GM12878 (cell line): ENCODE measurements around the gene PDZRN3. TPM values are rescaled to one million over a fixed set of nuclear protein-coding genes. Genes with fewer than 3 reads are reported as not detected.

Experiments used
- ATAC-seq: fragments of 200-7000 bp; cut with Tn5 transposase; 3 replicates; pipeline ENCODE4 v1.9.1; 2020; ENCODE audit warnings: mild to moderate bottlenecking, moderate library complexity
- BruUV-seq: library from RNA; stranded (reverse); fragments of 400-500 nt; replicated peaks from 2 replicates; lab custom pipeline; 2021; lab: Mats Ljungman, UMichigan
- CTCF ChIA-PET: fragments of 300-600 bp; sonication (Branson Sonifier 250); formaldehyde crosslinking; extraction: SDS; loops from one replicate; lab custom pipeline; 2021; ENCODE audit warnings: inconsistent platforms; lab: Yijun Ruan, JAX
- POLR2A ChIA-PET: fragments of 350-600 bp; formaldehyde crosslinking; extraction: SDS; loops from one replicate; lab custom pipeline; 2021; ENCODE audit warnings: inconsistent platforms; lab: Charles Lee
- RAD21 ChIA-PET: fragments of 300-600 bp; sonication (Branson Sonifier 250); formaldehyde crosslinking; loops from one replicate; lab custom pipeline; 2023; ENCODE audit warnings: antibody characterized with exemption; ENCODE audit not compliant: unreplicated experiment; lab: Charles Lee
- SMC1A ChIA-PET: fragments of 300-600 bp; sonication (Branson Sonifier 250); formaldehyde crosslinking; loops from one replicate; lab custom pipeline; 2023; ENCODE audit not compliant: unreplicated experiment, uncharacterized antibody; lab: Charles Lee
- DNase-seq: peaks from one replicate; pipeline ENCODE4 v3.0.0-alpha.2; 2011; ENCODE audit warnings: low read depth, low spot score
- FAIRE-seq: peaks from 3 replicates; lab custom pipeline; 2011; peaks lifted over from hg19 to GRCh38; lab: Jason Lieb, UNC
- H2AFZ ChIP-seq: 2 replicates; pipeline ENCODE4 v1.6.0; 2011; ENCODE audit warnings: low read depth, low read length, control low read depth; ENCODE audit not compliant: control insufficient read depth
- H3K27ac ChIP-seq: 2 replicates; pipeline ENCODE4 v1.5.1; 2011; ENCODE audit warnings: control low read depth; ENCODE audit not compliant: control insufficient read depth, insufficient read depth
- H3K27me3 ChIP-seq, 2 experiments: replicated peaks in 1 of 2; 2 replicates each; pipeline versions ENCODE4 v1.6.0 to v1.6.1; 2011; ENCODE audit warnings: low read length in 1 of 2; ENCODE audit not compliant: control insufficient read depth in 2 of 2, insufficient read depth in 2 of 2
- H3K36me3 ChIP-seq, 2 experiments: 2 replicates each; pipeline ENCODE4 v1.5.1; 2011; ENCODE audit warnings: low read length in 1 of 2; ENCODE audit not compliant: control insufficient read depth in 2 of 2, insufficient read depth in 2 of 2
- H3K4me1 ChIP-seq: 2 replicates; pipeline ENCODE4 v1.6.1; 2011; ENCODE audit warnings: mild to moderate bottlenecking, low read length, moderate library complexity, mixed read lengths; ENCODE audit not compliant: control insufficient read depth, insufficient read depth
- H3K4me2 ChIP-seq: 2 replicates; pipeline ENCODE4 v1.6.0; 2011; ENCODE audit warnings: control low read depth; ENCODE audit not compliant: control insufficient read depth, insufficient read depth
- H3K4me3 ChIP-seq: fragments of 200-600 bp; sonication (generic); 2 replicates; pipeline ENCODE4 v1.5.1; 2016
- H3K79me2 ChIP-seq: 2 replicates; pipeline ENCODE4 v1.6.0; 2011; ENCODE audit warnings: low read length; ENCODE audit not compliant: control insufficient read depth, insufficient read depth
- H3K9ac ChIP-seq: 2 replicates; pipeline ENCODE4 v1.8.0; 2011; ENCODE audit warnings: low read length, control low read depth, mixed read lengths; ENCODE audit not compliant: control insufficient read depth, insufficient read depth
- H3K9me3 ChIP-seq: replicated peaks from 3 replicates; pipeline ENCODE4 v1.5.1; 2011; ENCODE audit warnings: mild to moderate bottlenecking, low read length; ENCODE audit not compliant: control insufficient read depth, insufficient read depth
- H4K20me1 ChIP-seq: 2 replicates; pipeline ENCODE4 v1.6.0; 2011; ENCODE audit not compliant: control insufficient read depth, insufficient read depth
- CEBPZ ChIP-seq: fragments of 150-350 bp; IDR thresholded peaks from 2 replicates; pipeline ENCODE4 v1.6.1; 2016; ENCODE audit warnings: low read depth, low read length
- DPF2 ChIP-seq: fragments of 450-650 bp; IDR thresholded peaks from 2 replicates; pipeline ENCODE4 v1.6.1; 2017; ENCODE audit warnings: mild to moderate bottlenecking
- E4F1 ChIP-seq: fragments of 450-650 bp; IDR thresholded peaks from 2 replicates; pipeline ENCODE4 v1.6.1; 2018; ENCODE audit warnings: borderline replicate concordance, mild to moderate bottlenecking; ENCODE audit not compliant: partially characterized antibody
- ESRRA ChIP-seq: IDR thresholded peaks from 2 replicates; pipeline ENCODE4 v1.6.1; 2012; ENCODE audit warnings: mild to moderate bottlenecking, low read length, improper control_type of control experiment
- POU2F2 ChIP-seq: IDR thresholded peaks from 3 replicates; pipeline ENCODE4 v1.6.1; 2011; ENCODE audit warnings: low read depth, mild to moderate bottlenecking, low read length, borderline replicate concordance
- REST ChIP-seq: IDR thresholded peaks from 2 replicates; pipeline ENCODE4 v1.6.1; 2012; ENCODE audit warnings: mild to moderate bottlenecking, low read depth, low read length
- SIX5 ChIP-seq: IDR thresholded peaks from 2 replicates; pipeline ENCODE4 v1.6.1; 2011; ENCODE audit warnings: mild to moderate bottlenecking, low read depth, low read length, moderate library complexity; ENCODE audit not compliant: severe bottlenecking
- SMARCA5 ChIP-seq: fragments of 450-650 bp; IDR thresholded peaks from 2 replicates; pipeline ENCODE4 v1.6.1; 2017; ENCODE audit warnings: mild to moderate bottlenecking
- USF1 ChIP-seq: IDR thresholded peaks from 2 replicates; pipeline ENCODE4 v1.6.1; 2011; ENCODE audit warnings: borderline replicate concordance, low read depth, mild to moderate bottlenecking, moderate library complexity, mixed read lengths, low read length; ENCODE audit not compliant: insufficient read depth; ENCODE audit errors: extremely low read length
- ZNF207 ChIP-seq: fragments of 450-650 bp; IDR thresholded peaks from 2 replicates; pipeline ENCODE4 v1.6.1; 2014; ENCODE audit warnings: antibody characterized with exemption, mild to moderate bottlenecking, borderline replicate concordance
- WGBS: methylation state at CpG from one replicate; pipeline ENCODE4 v1.1.6; 2016; ENCODE audit warnings: low lambda C conversion rate; ENCODE audit not compliant: insufficient replicate concordance, insufficient coverage; ENCODE audit errors: missing lambda C conversion rate; 5-methylcytosine and 5-hydroxymethylcytosine counted together
- in situ Hi-C: fragments of 300-500 bp; cut with MboI; formaldehyde crosslinking; loops from 9 replicates; pipeline ENCODE4 v1.14.3; 2018; ENCODE audit warnings: mixed read lengths
- intact Hi-C: fragments of 100-400 bp; cut with micrococcal nuclease; formaldehyde crosslinking; loops from one replicate; pipeline ENCODE4 v1.14.2; 2022; ENCODE audit not compliant: unreplicated experiment
- polyA plus RNA-seq, 11 experiments: library from polyadenylated mRNA; depleted of rRNA in 4 of 11; unstranded in 6 of 11; stranded (reverse) in 5 of 11; fragments of >200 nt; fragmentation: Nextera tagmentation in 4 of 11; fragmentation: Illumina TruSeq in 1 of 11; extraction: Ambion mirVana in 4 of 11; extraction: Trizol in 1 of 11; gene quantifications; 1 replicate in 1 of 11; 2 replicates in 10 of 11; pipeline versions ENCODE4 v1.2.1 to v1.2.3, GENCODE V29; 2011 to 2016; ENCODE audit warnings: inconsistent platforms in 2 of 11, missing spikeins in 2 of 11, low read depth in 1 of 11
- total RNA-seq, 4 experiments: library from RNA; depleted of rRNA in 3 of 4; stranded (reverse); fragments of >200 nt in 3 of 4; fragmentation: Illumina TruSeq in 1 of 4; extraction: Trizol in 1 of 4; gene quantifications; 2 replicates each; pipeline versions ENCODE4 v1.2.1 to v1.2.3, GENCODE V29; 2013 to 2021

The PDZRN3 gene
- total and polyA plus RNA-seq, 10 of the 15 experiments (the other 5 are each of a cell fraction or from before 2014, with no cell fraction given): 0.07 to 0.37 (median 0.12) TPM; not detected in 6

DNA sequence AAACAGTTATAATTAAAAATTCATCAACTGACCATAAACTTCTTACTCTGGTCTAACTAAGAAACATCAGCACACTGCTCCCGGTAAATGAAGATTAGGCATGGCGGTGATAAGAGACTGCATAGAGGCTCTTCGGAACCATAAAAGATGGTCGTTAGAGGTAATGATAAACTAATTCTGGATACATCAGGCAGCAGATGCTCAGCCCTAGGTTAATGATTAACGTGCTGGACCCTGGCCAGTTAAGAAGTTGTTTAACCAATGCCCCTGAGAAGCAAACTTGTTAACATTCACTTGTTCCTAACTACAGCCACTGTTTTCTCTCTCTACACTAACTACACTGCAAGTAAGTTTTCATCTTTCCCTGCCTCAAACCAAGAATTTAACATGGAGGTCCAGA is 111.5 kb downstream of the PDZRN3 start:
- ChIA-PET RAD21 (interaction anchor here (1.0 kb wide), 1 partner anchor 1659 kb away, joined by 3 read pairs; no protein-coding TSS in a partner anchor), SMC1A (interaction anchor here (0.5 kb wide), 1 partner anchor 170 kb away, joined by 3 read pairs; no protein-coding TSS in a partner anchor), CTCF (interaction anchor here (0.6 to 1.0 kb wide), 3 partner anchors 12 to 800 kb away, joined by 3 to 4 read pairs (median 3); no protein-coding TSS in a partner anchor), POLR2A (no interaction called here)
- Histone ChIP-seq H3K79me2 (no peaks in the 10 kb centered on the region), H3K27me3 (no peaks in the 10 kb centered on the region), H2AFZ (no peak overlapping the region), H3K36me3 (no peaks in the 10 kb centered on the region), H4K20me1 (no peaks in the 10 kb centered on the region), H3K9ac (no peak overlapping the region), H3K9me3 (no peaks in the 10 kb centered on the region), H3K4me1 (no peaks in the 10 kb centered on the region), H3K27ac (no peak overlapping the region), H3K4me3 (no peak overlapping the region), H3K4me2 (no peak overlapping the region)
- 69% methylated on average over 5 of the region's 5 CpGs for WGBS
- no TSS peak for BruUV-seq
- intact Hi-C loops (no loop called here), in situ Hi-C loops (no loop called here)
- DNase-seq (no peak), FAIRE-seq (no peak), ATAC-seq (no peak)
- no peak for TF ChIP-seq E4F1
- no peak for TF ChIP-seq SMARCA5
- TF ChIP-seq CEBPZ: no peak
- no peak for TF ChIP-seq POU2F2
- TF ChIP-seq DPF2: no peak
- TF ChIP-seq REST: no peak
- no peak for TF ChIP-seq USF1
- TF ChIP-seq ESRRA: no peak
- TF ChIP-seq ZNF207: no peak
- TF ChIP-seq SIX5: no peak
